GM18907 (cell line): ENCODE results near the gene TBXAS1.
"Not testable (repeated sequence)": the region's sequence is repeated elsewhere in the genome, so short reads cannot be mapped to it uniquely, and the experiment has no call there.

Experiments
- ATAC-seq: cut with Tn5 transposase; IDR thresholded peaks from one replicate; pipeline ENCODE4 v1.9.1; 2021; ENCODE audit warnings: mild to moderate bottlenecking, moderate library complexity; ENCODE audit not compliant: unreplicated experiment

The TBXAS1 gene

DNA sequence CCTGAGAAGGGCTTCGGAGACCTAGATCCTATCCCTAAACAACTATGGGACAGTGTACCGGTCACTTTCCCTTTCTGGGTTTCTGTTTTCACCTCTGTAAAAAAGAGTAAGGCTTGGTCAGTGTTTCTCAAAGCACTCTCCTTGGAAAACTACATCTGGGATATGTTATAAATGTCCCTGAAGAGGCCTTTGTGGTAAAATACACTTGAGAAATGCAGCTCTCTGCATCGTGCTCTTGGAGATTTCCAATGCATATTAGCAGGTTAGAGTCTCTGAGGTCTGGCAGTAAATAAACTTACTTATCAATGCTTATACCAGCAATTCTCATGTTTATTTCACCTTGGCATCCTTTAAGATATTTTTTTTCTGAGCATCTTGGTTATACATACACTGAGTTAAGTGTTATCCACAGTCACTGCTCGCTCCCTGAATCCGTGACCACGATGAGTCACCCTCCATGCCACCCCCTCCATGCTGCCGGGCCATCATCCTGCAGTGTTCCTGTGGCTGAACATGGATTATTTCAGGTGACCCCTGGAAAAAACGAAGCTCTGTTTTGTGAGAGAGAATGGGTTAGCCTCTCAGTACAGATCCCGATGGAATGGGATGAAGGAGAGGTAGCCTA lies 3.3 kb upstream of the TBXAS1 start:
- ATAC-seq: no peak

DNA sequence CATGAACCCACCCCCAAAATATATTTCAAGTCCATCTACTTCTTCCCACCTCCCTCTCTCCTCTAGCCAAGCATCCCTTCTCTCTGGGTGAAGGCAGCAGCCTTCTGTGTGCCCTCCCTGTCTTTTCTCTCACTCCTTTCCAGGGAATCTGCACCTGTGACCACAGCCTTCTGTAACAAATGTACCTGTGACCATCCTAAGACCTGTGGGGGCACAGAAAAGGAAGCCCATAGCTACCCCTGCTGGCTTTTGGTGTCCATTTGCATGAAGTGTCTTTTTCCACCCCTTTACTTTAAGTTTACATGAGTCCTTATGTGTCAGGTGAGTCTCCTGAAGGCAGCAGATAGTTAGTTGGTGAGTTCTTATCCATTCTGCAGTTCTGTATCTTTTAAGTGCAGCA lies 2.0 kb upstream of the TBXAS1 start:
- ATAC-seq: no peak

DNA sequence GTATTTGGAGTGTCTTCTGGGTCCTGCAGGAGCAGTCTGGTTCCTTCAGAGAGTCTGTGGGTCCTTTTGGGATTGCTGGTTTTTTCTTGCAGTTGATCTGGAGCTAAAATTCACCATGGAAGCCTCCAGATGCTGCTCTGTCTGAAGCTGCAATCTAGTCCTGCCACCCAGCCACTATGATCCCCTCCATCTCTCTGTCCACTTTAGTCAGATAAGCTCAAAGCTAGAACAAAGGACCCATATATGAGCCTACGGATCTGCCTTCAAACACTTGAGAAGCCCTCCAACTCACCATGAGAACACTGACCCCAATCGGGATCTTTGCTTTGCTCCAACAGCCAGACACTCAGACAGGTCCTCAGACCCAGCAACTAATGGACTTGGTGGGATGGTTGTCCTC lies 618 bp upstream of the TBXAS1 start:
- no peak for ATAC-seq

DNA sequence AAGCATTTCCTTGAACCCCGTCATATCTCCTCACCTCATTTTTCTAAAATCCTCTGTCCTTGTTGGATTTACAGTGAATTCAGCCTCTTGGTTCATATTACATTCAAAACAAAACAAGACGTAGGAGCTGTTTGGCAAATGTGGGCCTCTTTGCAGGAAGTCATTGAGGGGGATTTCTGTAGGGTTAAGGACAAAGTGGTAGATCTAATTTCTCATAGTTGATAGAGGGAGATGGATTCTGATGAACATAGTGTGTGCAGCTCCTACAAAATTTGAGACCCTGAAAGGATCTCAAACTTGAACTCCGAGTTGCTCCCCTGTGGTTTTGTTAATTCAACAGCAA lies 682 bp downstream of the TBXAS1 start:
- peak; percentile 44 for ATAC-seq

DNA sequence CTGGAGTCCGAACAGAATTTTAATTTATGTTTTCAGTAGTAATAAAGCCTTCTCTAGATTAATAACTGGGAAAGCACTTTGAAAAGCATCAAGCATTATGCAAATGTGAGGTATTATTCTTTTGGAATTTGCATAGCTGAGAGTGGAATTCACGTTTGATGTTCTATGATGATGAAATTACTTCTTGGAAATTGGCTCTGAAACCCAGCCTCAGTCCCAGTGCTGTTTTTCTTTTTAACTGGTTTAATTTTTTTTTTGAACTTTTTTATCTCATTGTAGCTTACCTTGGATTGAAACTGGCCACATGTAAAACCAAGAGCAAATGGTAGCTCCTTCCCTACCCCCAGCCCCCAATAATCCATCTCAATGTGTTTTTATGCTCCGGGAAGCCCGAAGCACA lies 1.2 kb downstream of the TBXAS1 start:
- peak; percentile 16 for ATAC-seq

DNA sequence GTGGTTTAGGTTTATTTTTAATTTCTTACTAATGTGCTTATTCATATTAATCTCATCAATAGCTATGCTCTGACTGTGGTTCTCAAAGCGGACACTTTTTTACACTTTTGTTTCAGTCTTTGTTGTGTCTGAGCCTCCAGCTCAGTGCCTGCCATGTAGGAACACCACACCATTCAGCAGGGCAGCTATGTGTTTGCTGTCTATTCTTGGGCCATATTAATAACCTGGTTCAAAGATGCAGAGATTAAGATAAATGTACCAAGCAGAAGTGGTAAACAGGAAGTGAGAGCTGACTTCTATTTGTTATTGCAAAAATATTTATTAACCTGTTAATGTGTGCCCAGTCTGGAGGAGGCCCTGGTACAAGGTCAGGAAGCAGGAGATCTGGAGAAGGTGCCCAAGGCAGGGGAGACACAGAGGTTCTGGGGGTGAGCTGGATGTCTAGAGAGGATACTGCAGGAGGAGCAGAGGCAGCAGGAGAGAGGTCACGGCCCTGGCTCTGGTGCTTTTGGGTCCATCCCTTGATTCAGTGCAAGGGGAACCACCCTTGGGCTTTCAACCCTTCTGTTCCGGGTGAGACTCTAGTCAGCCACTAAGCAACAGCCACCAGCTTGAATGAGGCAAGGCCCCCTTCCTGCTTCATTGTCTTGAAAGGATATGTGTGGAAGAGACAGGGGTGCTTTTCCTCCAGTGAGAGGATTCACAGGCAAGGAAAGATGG lies 1.9 kb downstream of the TBXAS1 start:
- peak; percentile 65 for ATAC-seq

DNA sequence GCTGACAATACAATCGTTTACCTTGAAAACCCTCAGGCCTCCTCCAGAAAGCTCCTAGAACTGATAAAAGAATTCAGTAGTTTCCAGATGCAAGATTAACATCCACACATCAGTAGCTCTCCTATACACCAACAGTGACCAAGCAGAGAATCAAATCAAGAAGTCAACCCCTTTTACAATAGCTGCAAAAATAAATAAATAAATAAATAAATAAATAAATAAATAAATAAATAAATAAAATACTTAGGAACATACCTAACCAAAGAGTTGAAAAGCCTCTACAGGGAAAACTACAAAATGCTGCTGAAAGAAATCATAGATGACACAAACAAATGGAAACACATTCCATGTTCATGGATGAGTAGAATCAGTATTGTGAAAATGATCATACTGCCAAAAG lies 6.8 kb downstream of the TBXAS1 start:
- ATAC-seq: not testable (repeated sequence)

DNA sequence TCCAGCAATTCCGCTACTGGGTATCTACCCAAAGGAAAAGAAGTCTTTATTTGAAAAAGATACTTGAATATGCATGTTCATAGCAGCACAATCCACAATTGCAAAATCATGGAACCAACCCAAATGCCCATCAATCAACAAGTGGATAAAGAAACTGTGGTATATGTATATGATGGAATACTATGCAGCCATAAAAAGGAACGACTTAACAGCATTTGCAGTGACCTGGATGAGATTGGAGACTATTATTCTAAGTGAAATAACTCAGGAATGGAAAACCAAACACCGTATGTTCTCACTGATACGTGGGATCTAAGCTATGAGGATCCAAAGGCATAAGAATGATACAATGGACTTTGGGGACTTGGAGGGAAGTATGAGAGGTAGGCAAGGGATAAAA lies 8.2 kb downstream of the TBXAS1 start:
- not testable (repeated sequence) for ATAC-seq

DNA sequence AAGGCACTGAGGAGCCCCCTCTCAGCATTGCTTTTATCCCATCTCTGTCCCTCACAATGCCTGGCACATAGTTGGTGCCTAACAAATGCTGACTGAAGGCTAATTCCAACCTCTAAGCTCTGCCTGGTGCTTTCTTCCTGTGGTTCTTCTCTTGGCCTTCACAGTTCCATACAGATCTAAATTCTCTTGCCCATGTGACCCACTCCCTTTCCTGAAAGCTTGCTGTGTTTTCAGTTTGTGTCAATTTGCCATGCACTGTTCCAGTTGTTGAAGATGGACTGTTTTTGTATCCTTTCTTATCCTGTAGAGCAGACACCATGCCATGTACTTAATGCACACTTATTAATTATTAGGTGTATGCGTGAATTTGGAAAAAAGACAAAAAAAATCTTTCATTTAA lies 9.2 kb downstream of the TBXAS1 start:
- ATAC-seq: no peak

DNA sequence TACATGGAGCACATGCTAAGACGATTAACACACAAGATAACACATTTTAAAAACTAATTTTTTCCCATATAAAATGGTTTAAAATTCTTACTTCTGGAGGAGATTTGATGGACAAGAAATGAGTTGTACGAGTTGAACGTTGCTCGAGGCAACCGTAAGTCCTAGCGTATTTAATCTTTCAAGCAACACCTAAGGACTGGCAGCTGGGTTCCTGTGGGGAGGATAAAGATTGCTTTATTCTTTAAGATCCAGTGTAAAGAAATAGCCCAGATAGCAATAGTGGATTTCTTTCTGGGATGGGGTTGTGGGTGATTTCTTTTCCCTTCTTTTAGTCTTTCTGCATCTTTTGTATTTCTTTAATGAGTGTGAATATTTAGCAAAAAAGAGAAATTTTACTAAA lies 9.8 kb downstream of the TBXAS1 start:
- no peak for ATAC-seq

DNA sequence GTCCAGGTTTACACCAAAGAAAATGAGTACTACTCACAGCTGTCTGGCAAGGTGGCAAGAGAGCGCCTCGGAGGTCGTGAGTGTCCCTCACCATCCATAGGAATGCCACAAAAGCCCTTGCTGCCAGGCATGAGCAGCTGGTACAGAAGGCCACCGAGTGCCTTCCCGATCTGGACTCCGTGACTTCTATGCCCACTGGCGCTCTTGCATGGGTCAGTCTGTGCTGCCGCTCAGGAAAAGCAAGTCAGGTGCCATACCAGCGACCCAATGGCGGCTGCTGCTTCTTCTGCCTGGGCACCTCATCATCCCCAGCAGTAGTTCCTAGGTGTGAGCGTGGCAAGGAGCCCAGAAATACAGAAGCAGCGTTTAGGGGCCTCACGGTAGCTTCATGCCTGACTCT lies 11.7 kb downstream of the TBXAS1 start:
- ATAC-seq: no peak

DNA sequence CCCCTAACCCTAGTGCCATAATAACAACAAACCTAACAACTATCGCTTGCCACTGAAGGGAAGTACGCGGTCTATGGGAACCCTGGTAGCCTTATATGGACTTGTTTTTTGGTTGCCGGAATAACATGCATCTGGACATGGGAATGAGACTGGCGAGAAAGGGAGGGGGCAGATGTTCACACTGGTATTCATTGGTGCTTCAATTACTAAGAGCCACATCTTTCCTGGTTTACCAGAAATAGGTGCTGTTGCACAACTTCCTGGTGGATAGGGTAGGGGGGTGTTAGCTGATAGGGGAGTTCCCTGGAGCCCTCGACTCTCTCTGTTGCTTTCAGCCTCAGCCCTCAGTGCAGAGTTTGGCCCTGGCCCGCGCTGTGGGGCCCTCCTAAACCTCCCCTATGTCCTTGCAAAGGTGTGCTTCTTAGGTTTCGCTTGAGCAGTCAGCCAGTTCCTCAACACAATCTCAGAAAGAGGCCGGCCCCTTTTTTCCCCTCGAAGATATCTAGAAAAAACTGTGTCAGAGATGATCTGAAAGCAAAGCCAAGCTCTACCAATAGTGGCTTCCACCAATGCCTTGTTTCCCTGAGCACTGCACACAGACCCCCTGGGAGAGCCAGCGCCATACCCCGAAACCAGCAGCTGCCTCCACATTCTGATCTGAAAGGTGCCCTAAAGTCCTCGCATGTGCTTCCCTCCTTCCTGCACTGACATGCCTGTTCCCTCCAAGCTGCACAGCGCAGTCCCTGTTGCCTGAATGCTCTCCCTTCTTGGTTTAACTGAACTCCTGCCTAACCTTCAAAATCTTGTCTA lies 13.5 kb downstream of the TBXAS1 start:
- peak; percentile 69 for ATAC-seq

DNA sequence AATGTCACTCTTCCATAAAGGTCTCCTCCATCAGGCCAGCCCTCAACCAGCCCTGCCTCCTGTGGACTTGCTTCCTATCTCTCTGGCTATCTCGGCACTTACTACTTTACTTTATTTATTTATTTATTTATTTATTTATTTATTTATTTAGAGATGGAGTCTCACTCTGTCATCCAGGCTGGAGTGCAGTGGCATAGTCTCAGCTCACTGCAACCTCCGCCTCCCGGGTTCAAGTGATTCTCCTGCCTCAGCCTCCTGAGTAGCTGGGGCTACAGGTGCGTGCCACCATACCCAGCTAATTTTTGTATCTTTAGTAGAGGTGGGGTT lies 14.1 kb downstream of the TBXAS1 start:
- not testable (repeated sequence) for ATAC-seq

DNA sequence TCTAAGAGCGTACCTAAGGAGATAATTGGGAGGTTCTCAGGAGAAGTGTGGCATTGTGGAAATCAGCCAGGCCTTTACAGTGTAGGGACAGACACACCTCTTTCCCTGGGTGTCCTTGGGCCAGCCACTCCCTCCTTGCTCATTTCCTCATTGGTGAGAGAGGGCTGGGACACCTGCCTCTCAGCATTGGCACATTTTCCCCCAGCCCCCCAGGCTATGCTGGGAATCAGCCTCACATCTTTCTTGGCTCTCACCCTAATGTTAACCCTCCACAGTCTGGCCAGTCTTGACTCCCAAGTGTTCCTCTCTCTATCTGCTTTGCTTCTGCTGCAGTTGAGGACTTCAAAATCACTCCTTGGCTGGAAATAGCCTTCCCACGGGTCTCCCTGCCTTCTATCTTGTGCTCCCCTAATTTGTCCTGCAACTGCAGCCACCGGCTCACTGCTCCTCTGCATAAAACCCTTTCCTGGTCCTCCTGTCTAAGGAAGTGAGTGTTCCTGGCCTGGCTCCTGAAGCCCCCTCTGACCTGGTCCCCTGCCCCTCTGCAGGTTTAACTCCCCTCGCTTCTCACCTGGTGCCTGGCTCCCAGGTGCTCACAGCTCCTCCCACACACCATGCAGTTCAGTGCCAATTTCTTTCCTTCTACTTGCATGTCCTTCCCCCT lies 15.8 kb downstream of the TBXAS1 start:
- no peak for ATAC-seq

DNA sequence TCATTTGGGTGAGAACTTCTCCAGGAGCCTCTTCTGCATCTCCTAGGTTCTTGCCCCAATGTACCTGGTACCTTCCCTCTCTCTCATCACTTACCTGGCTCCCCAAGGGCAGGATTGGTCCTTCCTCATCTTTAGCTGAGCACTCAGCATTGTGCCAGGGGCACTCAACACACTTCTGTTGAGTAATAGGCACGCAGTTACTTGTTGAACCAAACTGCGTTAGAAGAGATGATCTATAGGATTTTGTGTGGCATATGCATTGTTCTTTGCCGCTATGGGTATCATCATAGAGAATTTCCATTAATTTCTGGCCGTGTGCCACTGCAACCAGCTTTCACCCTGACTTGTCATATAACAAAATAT lies 16.4 kb downstream of the TBXAS1 start:
- no peak for ATAC-seq

DNA sequence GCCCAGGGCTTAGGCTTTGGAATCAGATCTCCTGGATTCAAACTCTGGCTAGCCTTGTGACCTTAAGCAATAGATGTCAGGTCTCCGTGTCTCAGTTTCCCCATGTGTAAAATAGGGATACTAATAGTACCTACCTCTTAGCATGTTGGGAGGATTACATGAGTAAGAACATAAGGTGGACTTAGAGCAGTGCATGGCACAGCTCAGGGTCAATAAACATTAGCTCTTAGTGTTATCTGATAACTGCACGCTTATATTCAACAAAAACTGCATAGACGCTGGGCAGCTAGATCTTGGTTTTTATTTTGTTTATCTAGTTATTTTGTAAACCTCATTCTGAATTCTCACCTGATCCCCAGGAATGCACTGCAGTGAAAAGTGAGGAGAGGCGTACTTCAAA lies 17.2 kb downstream of the TBXAS1 start:
- no peak for ATAC-seq

DNA sequence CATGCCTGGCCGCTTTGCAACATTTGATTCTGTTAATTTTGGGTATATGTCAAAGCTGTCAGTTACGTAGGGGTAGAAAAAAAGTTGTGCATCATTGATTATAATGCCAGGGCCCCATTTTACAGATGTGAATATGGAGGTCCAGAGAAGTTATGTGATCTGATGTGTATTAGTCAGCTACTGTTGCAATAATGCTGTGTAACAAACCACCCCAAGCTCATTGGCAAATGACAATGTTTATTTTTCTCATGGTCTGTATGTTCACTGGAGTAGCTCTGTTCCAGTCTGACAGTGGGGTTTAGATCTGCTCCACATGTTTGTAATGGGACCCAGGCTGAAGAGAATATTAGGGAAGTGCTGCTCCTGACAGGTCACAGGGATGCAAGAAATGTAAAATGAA lies 19.2 kb downstream of the TBXAS1 start:
- ATAC-seq: no peak

DNA sequence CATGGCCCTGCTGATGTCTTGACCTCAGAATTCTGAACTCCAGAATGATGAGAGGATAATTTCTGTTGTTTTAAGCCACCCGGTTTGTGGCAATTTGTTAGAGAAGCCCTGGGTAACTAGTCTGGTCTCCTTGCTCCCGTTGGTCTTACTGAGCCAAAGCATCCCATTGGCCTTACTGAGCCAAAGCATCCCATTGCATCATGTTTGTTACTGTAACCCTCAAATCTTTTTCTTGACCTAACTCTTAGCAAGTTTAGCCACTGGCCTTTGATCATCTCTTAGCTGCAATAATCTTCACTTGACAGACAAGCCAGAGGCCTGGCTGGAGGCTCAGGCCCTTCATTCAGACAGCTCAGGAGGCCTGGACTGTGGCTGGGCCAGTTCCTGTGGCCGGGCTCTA lies 21.8 kb downstream of the TBXAS1 start:
- no peak for ATAC-seq

DNA sequence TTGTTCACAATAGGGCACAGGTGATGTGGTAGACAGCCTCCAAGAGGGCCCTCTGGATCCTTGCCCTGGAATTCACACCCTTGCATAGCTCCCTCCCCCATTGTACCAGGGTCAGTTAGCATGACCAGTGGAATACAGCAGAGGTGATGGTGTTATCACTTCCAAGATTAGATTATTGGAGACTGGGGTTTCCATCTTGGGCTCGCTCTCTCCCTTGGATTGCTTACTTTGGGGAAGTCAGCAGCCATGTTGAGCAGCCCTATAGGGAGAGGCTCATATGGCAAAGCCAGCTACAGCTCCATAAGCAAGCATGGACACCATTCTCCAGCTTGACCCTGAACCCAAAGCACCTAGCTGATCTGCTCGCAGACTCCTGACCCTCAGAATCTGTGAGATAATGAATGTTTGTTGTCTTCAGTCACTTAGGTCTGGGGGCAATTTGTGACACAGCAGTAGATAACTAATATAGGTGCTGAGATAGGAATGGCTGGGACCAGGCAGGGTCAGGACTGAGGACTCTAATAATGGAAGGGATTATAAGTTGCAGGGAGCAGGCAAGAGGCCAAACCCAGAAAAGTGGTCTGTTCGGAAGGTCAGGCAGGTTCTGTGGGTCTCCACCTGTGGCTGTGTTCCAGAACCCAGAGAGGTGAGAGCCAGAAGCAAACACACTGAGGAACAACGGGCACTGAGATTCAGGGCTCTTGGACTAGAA lies 22.9 kb downstream of the TBXAS1 start:
- no peak for ATAC-seq

DNA sequence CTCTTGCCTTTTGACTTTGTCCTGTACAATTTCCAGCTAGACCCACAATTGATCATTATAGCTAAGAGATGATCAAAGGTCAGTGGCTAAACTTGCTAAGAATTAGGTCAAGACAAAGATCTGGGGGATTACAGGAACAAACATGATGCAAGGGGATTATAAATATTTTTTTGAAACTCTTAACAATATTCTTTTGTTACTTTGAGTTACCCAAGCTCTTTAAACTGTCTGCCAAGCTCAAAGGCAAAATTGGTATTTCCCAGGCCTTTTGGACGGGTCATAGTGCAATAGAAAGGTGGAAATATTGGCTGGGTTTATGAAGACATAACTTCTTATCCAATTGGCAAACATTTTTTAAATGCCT lies 23.4 kb downstream of the TBXAS1 start:
- no peak for ATAC-seq

DNA sequence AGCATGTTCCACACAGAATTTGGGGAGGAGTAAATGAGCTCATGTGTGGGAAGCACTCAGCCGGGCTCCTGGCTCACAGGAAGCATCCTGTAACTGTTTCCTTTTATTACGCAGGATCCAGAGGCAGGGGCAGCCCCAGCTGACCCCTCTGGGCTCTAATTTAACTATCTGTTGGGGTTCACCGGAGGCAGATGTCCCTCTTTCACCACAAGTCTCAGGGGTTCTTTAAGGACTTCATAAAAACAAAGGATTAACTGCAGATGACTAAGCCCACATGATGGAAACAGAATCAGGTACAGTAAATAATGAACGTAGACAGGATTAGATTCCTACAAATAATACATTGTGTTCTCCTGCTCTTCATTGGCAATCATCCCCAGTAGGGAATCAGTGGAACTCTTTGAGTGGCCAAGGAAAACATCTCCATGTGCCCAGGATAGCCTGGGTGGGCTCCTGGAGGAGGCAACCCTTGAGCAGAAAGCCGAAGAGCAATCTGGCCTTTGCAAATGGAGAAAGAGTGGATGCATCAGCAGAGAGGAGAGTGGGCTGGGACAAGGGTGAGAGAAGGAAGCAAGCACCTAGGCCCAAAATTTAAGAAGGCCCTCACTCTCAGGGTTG lies 24.6 kb downstream of the TBXAS1 start:
- ATAC-seq: no peak
